ENCODE measurements around the gene VWF. TPM values are rescaled to one million over a fixed set of nuclear protein-coding genes. Genes with fewer than 3 reads are reported as not detected.
"Not testable (repeated sequence)": the region's sequence is repeated elsewhere in the genome, so short reads cannot be mapped to it uniquely, and the experiment has no call there.

The VWF gene
- polyA plus RNA-seq, 1 donor (not counting 4 experiments of a cell fraction or from before 2014, with no cell fraction given), result 0.01 TPM

GRCh38 chr12:6157482-6157881 lies 33.0 kb upstream of the VWF start:
- Histone ChIP-seq H3K9ac (ENCODE audit: control insufficient read depth, extremely low read depth, insufficient read depth, low read length) (no peak overlapping the region), H3K9me3 (ENCODE audit: control insufficient read depth, low read depth, low read length) (no peaks in the 10 kb centered on the region), H3K79me2 (ENCODE audit: control insufficient read depth, insufficient read depth, low read length) (no peaks in the 10 kb centered on the region), H3K9me1 (ENCODE audit: control insufficient read depth, extremely low read depth, insufficient read depth, low read length) (no peaks in the 10 kb centered on the region), H4K20me1 (ENCODE audit: control insufficient read depth, extremely low read depth, insufficient read depth, low read length) (no peaks in the 10 kb centered on the region), H3K36me3 (ENCODE audit: control insufficient read depth in 2 of 2, extremely low read depth in 1 of 2, insufficient read depth in 2 of 2, low read length in 2 of 2) (no peaks in the 10 kb centered on the region), H3K4me3 (ENCODE audit: control insufficient read depth in 2 of 3, extremely low read depth in 1 of 3, insufficient read depth in 2 of 3, low read depth in 1 of 3, low read length in 3 of 3) (no peak overlapping the region), H3K27ac (ENCODE audit: control insufficient read depth, insufficient read depth, low read length) (no peak overlapping the region), H3K27me3 (ENCODE audit: control insufficient read depth, extremely low read depth, insufficient read depth, low read length) (peaks cover 8% of the 10 kb centered on the region), H3K4me1 (ENCODE audit: control insufficient read depth, extremely low read depth, insufficient read depth, low read length) (no peaks in the 10 kb centered on the region), H2AFZ (ENCODE audit: control insufficient read depth, low read length) (no peak overlapping the region), H3K4me2 (ENCODE audit: control insufficient read depth, extremely low read depth, insufficient read depth, low read depth, low read length) (no peak overlapping the region)
- FAIRE-seq, result no peak
- no peak for DNase-seq (ENCODE audit: low read depth, low spot score)
- TF ChIP-seq EZH2 (IDR thresholded peaks at IDR 0.05; ENCODE audit: low read length) (no peak), CTCF (optimal IDR thresholded peaks at IDR 0.05 in 1 of 3, IDR thresholded peaks at IDR 0.05 in 1 of 3, conservative IDR thresholded peaks at IDR 0.05 in 1 of 3; ENCODE audit: extremely low read depth in 1 of 3, insufficient read depth in 2 of 3, low read length in 3 of 3) (no peak)
- dilution Hi-C loops (cut with MboI; ENCODE audit: extremely low pct_ligation_motif_present, low sequenced_read_pairs), result no loop called here

GRCh38 chr12:6154730-6155459 lies 30.4 kb upstream of the VWF start:
- Histone ChIP-seq H3K4me1 (ENCODE audit: control insufficient read depth, extremely low read depth, insufficient read depth, low read length) (no peaks in the 10 kb centered on the region), H2AFZ (ENCODE audit: control insufficient read depth, low read length) (no peak overlapping the region), H3K9me3 (ENCODE audit: control insufficient read depth, low read depth, low read length) (no peaks in the 10 kb centered on the region), H3K36me3 (ENCODE audit: control insufficient read depth in 2 of 2, extremely low read depth in 1 of 2, insufficient read depth in 2 of 2, low read length in 2 of 2) (no peaks in the 10 kb centered on the region), H3K79me2 (ENCODE audit: control insufficient read depth, insufficient read depth, low read length) (no peaks in the 10 kb centered on the region), H3K27me3 (ENCODE audit: control insufficient read depth, extremely low read depth, insufficient read depth, low read length) (no peaks in the 10 kb centered on the region), H3K4me3 (ENCODE audit: control insufficient read depth in 2 of 3, extremely low read depth in 1 of 3, insufficient read depth in 2 of 3, low read depth in 1 of 3, low read length in 3 of 3) (no peak overlapping the region), H3K4me2 (ENCODE audit: control insufficient read depth, extremely low read depth, insufficient read depth, low read depth, low read length) (no peak overlapping the region), H3K9ac (ENCODE audit: control insufficient read depth, extremely low read depth, insufficient read depth, low read length) (no peak overlapping the region), H3K9me1 (ENCODE audit: control insufficient read depth, extremely low read depth, insufficient read depth, low read length) (no peaks in the 10 kb centered on the region), H3K27ac (ENCODE audit: control insufficient read depth, insufficient read depth, low read length) (no peak overlapping the region), H4K20me1 (ENCODE audit: control insufficient read depth, extremely low read depth, insufficient read depth, low read length) (no peaks in the 10 kb centered on the region)
- no peak for FAIRE-seq
- TF ChIP-seq CTCF (optimal IDR thresholded peaks at IDR 0.05 in 1 of 3, IDR thresholded peaks at IDR 0.05 in 1 of 3, conservative IDR thresholded peaks at IDR 0.05 in 1 of 3; ENCODE audit: extremely low read depth in 1 of 3, insufficient read depth in 2 of 3, low read length in 3 of 3) (no peak), EZH2 (IDR thresholded peaks at IDR 0.05; ENCODE audit: low read length) (no peak)
- DNase-seq (ENCODE audit: low read depth, low spot score), result no peak
- dilution Hi-C loops (cut with MboI; ENCODE audit: extremely low pct_ligation_motif_present, low sequenced_read_pairs), result no loop called here

- FAIRE-seq; H4K20me1 ChIP-seq (ENCODE audit: control insufficient read depth, extremely low read depth, insufficient read depth, low read length); H2AFZ ChIP-seq (ENCODE audit: control insufficient read depth, low read length); H3K4me2 ChIP-seq (ENCODE audit: control insufficient read depth, extremely low read depth, insufficient read depth, low read depth, low read length); H3K9me1 ChIP-seq (ENCODE audit: control insufficient read depth, extremely low read depth, insufficient read depth, low read length); H3K27me3 ChIP-seq (ENCODE audit: control insufficient read depth, extremely low read depth, insufficient read depth, low read length); H3K9ac ChIP-seq (ENCODE audit: control insufficient read depth, extremely low read depth, insufficient read depth, low read length); H3K79me2 ChIP-seq (ENCODE audit: control insufficient read depth, insufficient read depth, low read length); H3K36me3 ChIP-seq (ENCODE audit: control insufficient read depth in 2 of 2, extremely low read depth in 1 of 2, insufficient read depth in 2 of 2, low read length in 2 of 2); H3K27ac ChIP-seq (ENCODE audit: control insufficient read depth, insufficient read depth, low read length); H3K4me3 ChIP-seq (ENCODE audit: control insufficient read depth in 2 of 3, extremely low read depth in 1 of 3, insufficient read depth in 2 of 3, low read depth in 1 of 3, low read length in 3 of 3); H3K4me1 ChIP-seq (ENCODE audit: control insufficient read depth, extremely low read depth, insufficient read depth, low read length); H3K9me3 ChIP-seq (ENCODE audit: control insufficient read depth, low read depth, low read length); dilution Hi-C loops (cut with MboI; ENCODE audit: extremely low pct_ligation_motif_present, low sequenced_read_pairs); DNase-seq (ENCODE audit: low read depth, low spot score): not testable (repeated sequence)
Measured at GRCh38 chr12:6148722-6149121, 24.3 kb upstream of the VWF start.
